HCT116 (cell line): Measurements from ENCODE around the gene SPATS2L. TPM values are rescaled to one million over a fixed set of nuclear protein-coding genes. Genes with fewer than 3 reads are reported as not detected.

Source experiments
- ATAC-seq: fragments of 200-7000 bp; cut with Tn5 transposase; 2 replicates; pipeline ENCODE4 v1.9.1; 2020; ENCODE audit warnings: mild to moderate bottlenecking, moderate library complexity
- BruUV-seq: library from RNA; stranded (reverse); fragments of 400-500 nt; replicated peaks from 2 replicates; lab custom pipeline; 2021; lab: Mats Ljungman, UMichigan
- CTCF ChIA-PET: fragments of 300-600 bp; sonication (Branson Sonifier 250); formaldehyde crosslinking; loops from one replicate; lab custom pipeline; 2021; ENCODE audit warnings: antibody characterized with exemption; lab: Charles Lee
- POLR2A ChIA-PET: fragments of 300-600, 350-600 bp; sonication (Branson Sonifier 250); formaldehyde crosslinking; loops from one replicate; lab custom pipeline; 2021; ENCODE audit warnings: antibody characterized with exemption; lab: Charles Lee
- RAD21 ChIA-PET, 2 experiments: fragments of 300-600 bp; sonication (Branson Sonifier 250); formaldehyde crosslinking; loops; one replicate each; lab custom pipeline; 2023; ENCODE audit warnings: low total read pairs in 2 of 2; ENCODE audit not compliant: uncharacterized antibody in 2 of 2, unreplicated experiment in 2 of 2, low non-redundant PET in 1 of 2; lab: Charles Lee
- DNase-seq: peaks from one replicate; pipeline ENCODE4 v3.0.0-alpha.2; 2010; ENCODE audit warnings: low read depth, low spot score
- H2AFZ ChIP-seq: fragments of 200-600 bp; shearing (Covaris generic), sonication (generic); 2 replicates; pipeline ENCODE4 v1.6.1; 2017; ENCODE audit warnings: low read depth, mixed run types, mixed read lengths, antibody characterized with exemption, low read length; ENCODE audit not compliant: poor library complexity, severe bottlenecking
- H3K27ac ChIP-seq: 2 replicates; pipeline ENCODE4 v1.5.1; 2012; ENCODE audit warnings: low read depth, low read length
- H3K27me3 ChIP-seq: fragments of 200-600 bp; sonication (generic); 2 replicates; pipeline ENCODE4 v1.6.1; 2016; ENCODE audit warnings: mixed run types, low read length, mixed read lengths; ENCODE audit not compliant: insufficient read depth
- H3K36me3 ChIP-seq, 2 experiments: fragments of 200-500 bp in 1 of 2; fragments of 200-600 bp in 1 of 2; sonication (Bioruptor generic) in 1 of 2; sonication (generic) in 1 of 2; 2 replicates each; pipeline versions ENCODE4 v1.5.1 to v1.6.1; 2014 to 2016; ENCODE audit warnings: low read length in 2 of 2, inconsistent platforms in 1 of 2, mixed read lengths in 1 of 2, mixed run types in 1 of 2; ENCODE audit not compliant: insufficient read depth in 2 of 2, control insufficient read depth in 1 of 2
- H3K4me1 ChIP-seq, 2 experiments: fragments of 200-600 bp in 1 of 2; sonication (generic) in 1 of 2; 2 replicates each; pipeline versions ENCODE4 v1.5.1 to v1.6.1; 2012 to 2017; ENCODE audit warnings: low read length in 2 of 2, inconsistent platforms in 1 of 2, mild to moderate bottlenecking in 1 of 2, mixed read lengths in 1 of 2, mixed run types in 1 of 2, moderate library complexity in 1 of 2; ENCODE audit not compliant: insufficient read depth in 2 of 2, control insufficient read depth in 1 of 2
- H3K4me2 ChIP-seq: fragments of 200-600 bp; sonication (generic); 2 replicates; pipeline ENCODE4 v1.6.1; 2017; ENCODE audit warnings: mixed run types, low read length, mixed read lengths
- H3K4me3 ChIP-seq, 2 experiments: fragments of 200-600 bp in 1 of 2; sonication (generic) in 1 of 2; replicated peaks in 1 of 2; 2 replicates each; pipeline ENCODE4 v1.5.1; 2011 to 2016; ENCODE audit warnings: low read length in 2 of 2, control low read depth in 1 of 2, low read depth in 1 of 2, mild to moderate bottlenecking in 1 of 2, mixed read lengths in 1 of 2, mixed run types in 1 of 2
- H3K79me2 ChIP-seq: fragments of 200-600 bp; sonication (generic); 2 replicates; pipeline ENCODE4 v1.6.1; 2017; ENCODE audit warnings: mild to moderate bottlenecking, mixed run types, low read length, moderate library complexity, mixed read lengths; ENCODE audit not compliant: insufficient read depth
- H3K9ac ChIP-seq: fragments of 200-600 bp; sonication (generic); 2 replicates; pipeline ENCODE4 v1.6.1; 2016; ENCODE audit warnings: low read length, mixed read lengths
- H3K9me2 ChIP-seq: fragments of 200-600 bp; sonication (generic), shearing (Covaris generic); 2 replicates; pipeline ENCODE4 v1.6.1; 2017; ENCODE audit warnings: mixed run types, mild to moderate bottlenecking, moderate library complexity; ENCODE audit not compliant: insufficient read depth
- H3K9me3 ChIP-seq, 2 experiments: fragments of 200-500 bp in 1 of 2; fragments of 200-600 bp in 1 of 2; sonication (Bioruptor generic) in 1 of 2; sonication (generic) in 1 of 2; 2 replicates each; pipeline ENCODE4 v1.6.1; 2014 to 2017; ENCODE audit warnings: low read length in 2 of 2, mixed read lengths in 2 of 2, inconsistent platforms in 1 of 2, low read depth in 1 of 2, mild to moderate bottlenecking in 1 of 2, mixed run types in 1 of 2, moderate library complexity in 1 of 2; ENCODE audit not compliant: control insufficient read depth in 1 of 2, insufficient read depth in 1 of 2
- H4K20me1 ChIP-seq: fragments of 200-600 bp; sonication (generic), shearing (Covaris generic); 2 replicates; pipeline ENCODE4 v1.6.1; 2017; ENCODE audit warnings: mixed run types, mild to moderate bottlenecking, moderate library complexity; ENCODE audit not compliant: insufficient read depth
- CTCF ChIP-seq, 3 experiments: fragments of 200-600 bp in 1 of 3; sonication (generic) in 1 of 3; IDR thresholded peaks in 2 of 3; conservative IDR thresholded peaks in 1 of 3; 2 replicates each; pipeline ENCODE4 v1.5.1; 2012 to 2017; ENCODE audit warnings: low read depth in 2 of 3, low read length in 2 of 3, antibody characterized with exemption in 1 of 3, borderline replicate concordance in 1 of 3, control low read depth in 1 of 3, mild to moderate bottlenecking in 1 of 3, mixed read lengths in 1 of 3, mixed run types in 1 of 3, moderate library complexity in 1 of 3; ENCODE audit not compliant: insufficient read depth in 1 of 3
- EGR1 ChIP-seq: IDR thresholded peaks from 2 replicates; pipeline ENCODE4 v1.6.1; 2012; ENCODE audit warnings: low read depth
- ELF1 ChIP-seq: IDR thresholded peaks from 2 replicates; pipeline ENCODE4 v1.6.1; 2012; ENCODE audit warnings: low read depth, borderline replicate concordance
- EZH2 ChIP-seq: fragments of 200-600 bp; sonication (generic); IDR thresholded peaks from 2 replicates; pipeline ENCODE4 v1.6.1; 2017; ENCODE audit warnings: antibody characterized with exemption, mixed run types
- EZH2phosphoT487 ChIP-seq: fragments of 200-600 bp; IDR thresholded peaks from 2 replicates; pipeline ENCODE4 v1.6.1; 2018; ENCODE audit warnings: antibody characterized with exemption, borderline replicate concordance
- FOSL1 ChIP-seq: IDR thresholded peaks from 2 replicates; pipeline ENCODE4 v1.6.1; 2012; ENCODE audit warnings: low read depth
- JUND ChIP-seq: IDR thresholded peaks from 2 replicates; pipeline ENCODE4 v1.6.1; 2012
- POLR2A ChIP-seq: IDR thresholded peaks from 2 replicates; pipeline ENCODE4 v1.7.0; 2011; ENCODE audit warnings: borderline replicate concordance; ENCODE audit not compliant: insufficient read depth, insufficient read length; ENCODE audit errors: extremely low read depth
- RAD21 ChIP-seq: IDR thresholded peaks from 2 replicates; pipeline ENCODE4 v1.6.1; 2012; ENCODE audit warnings: low read depth, mild to moderate bottlenecking
- SIN3A ChIP-seq: IDR thresholded peaks from 2 replicates; pipeline ENCODE4 v1.6.1; 2012; ENCODE audit warnings: low read depth
- ZFX ChIP-seq: fragments of 450-650 bp; IDR thresholded peaks from 2 replicates; pipeline ENCODE4 v1.6.1; 2017
- intact Hi-C: fragments of 100-400 bp; cut with micrococcal nuclease; formaldehyde crosslinking; loops from 2 replicates; pipeline ENCODE4 v1.10.0; 2022
- total RNA-seq: library from RNA; stranded (reverse); gene quantifications from one replicate; pipeline ENCODE4 v1.2.1, GENCODE V29; 2021; ENCODE audit not compliant: unreplicated experiment

Gene SPATS2L
- total RNA-seq, 1 experiment from 2014 or later = 87.1 TPM

DNA sequence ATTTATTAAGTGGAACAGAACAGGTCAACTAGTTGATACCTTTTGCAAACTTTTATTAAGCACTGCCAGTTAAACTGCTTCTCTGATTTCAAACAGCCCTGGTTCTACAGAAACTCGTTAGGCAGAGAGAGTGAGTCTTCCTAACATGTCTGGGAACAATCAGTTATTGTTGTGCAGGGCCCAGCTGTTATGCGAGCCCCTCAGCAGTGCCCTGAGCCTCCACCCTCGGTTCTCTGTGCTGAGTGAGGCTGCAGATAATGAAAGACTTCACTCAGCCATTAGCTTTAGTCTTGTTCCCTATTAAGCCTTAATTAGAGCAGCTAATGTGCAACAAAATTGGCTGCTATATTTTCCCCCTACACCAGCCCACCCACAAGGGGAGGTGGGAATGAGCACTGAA lies 163.7 kb downstream of the SPATS2L start (continued):
- TF ChIP-seq CTCF (IDR thresholded peaks at IDR 0.05 in 2 of 3, conservative IDR thresholded peaks at IDR 0.05 in 1 of 3; ENCODE audit: borderline replicate concordance in 1 of 3, insufficient read depth in 1 of 3, low read depth in 2 of 3, low read length in 2 of 3) = no peak
- no peak for TF ChIP-seq ELF1
- TF ChIP-seq JUND = no peak
- TF ChIP-seq EGR1 = no peak
- TF ChIP-seq FOSL1 = no peak
- no peak for TF ChIP-seq EZH2phosphoT487
- TF ChIP-seq SIN3A = no peak
- TF ChIP-seq EZH2 = no peak
- no peak for TF ChIP-seq POLR2A

- Histone ChIP-seq H3K9ac (no peak overlapping the region), H3K27ac (no peak overlapping the region), H4K20me1 (no peaks in the 10 kb centered on the region), H3K4me1 (no peaks in the 10 kb centered on the region), H3K9me3 (no peaks in the 10 kb centered on the region), H3K36me3 (peaks cover 19 to 30% of the 10 kb centered on the region in 2 experiments; a peak in 2 of 4 replicates), H3K9me2 (no peaks in the 10 kb centered on the region), H3K4me2 (no peak overlapping the region), H3K79me2 (no peaks in the 10 kb centered on the region), H2AFZ (no peak overlapping the region), H3K27me3 (no peaks in the 10 kb centered on the region), H3K4me3 (no peak overlapping the region)
- DNase-seq (peak; percentile 6), ATAC-seq (peak; percentile 84)
- ChIA-PET POLR2A (no interaction called here), RAD21 (interaction anchor here in 1 of 2 experiments (1.1 kb wide), 1 partner anchor 498 kb away, joined by 4 read pairs; no protein-coding TSS in a partner anchor), CTCF (interaction anchor here (1.0 to 1.5 kb wide), 4 partner anchors 165 to 491 kb away, joined by 4 to 9 read pairs (median 7); partner anchors contain the start of gene SPATS2L)
- TF ChIP-seq RAD21 (peak; percentile 87), JUND (no peak), CTCF (IDR thresholded peaks at IDR 0.05 in 2 of 3, conservative IDR thresholded peaks at IDR 0.05 in 1 of 3; ENCODE audit: borderline replicate concordance in 1 of 3, insufficient read depth in 1 of 3, low read depth in 2 of 3, low read length in 2 of 3) (peak; percentile 62 to 72 (median 62); a peak in 5 of 6 replicates), ZFX (no peak)
- BruUV-seq = no TSS peak
- intact Hi-C loops = loop anchor here (1.0 to 5.0 kb wide), 3 partner anchors 164 to 491 kb away; partner anchors contain the start of gene SPATS2L
Measured at GRCh38 chr2:200471324-200471848, 164.9 kb downstream of the SPATS2L start.
